DOHH2 (cell line): ENCODE results near the gene PDE1C.

ENCODE experiments used
- H3F3A ChIP-seq: fragments of 200-600 bp; sonication (generic), shearing (Covaris generic); 2 replicates; pipeline ENCODE4 v1.6.0; 2016; ENCODE audit warnings: antibody characterized with exemption, mild to moderate bottlenecking; ENCODE audit not compliant: control insufficient read depth, insufficient read depth
- H3K27ac ChIP-seq: fragments of 200-600 bp; sonication (generic); 2 replicates; pipeline ENCODE4 v1.5.1; 2014; ENCODE audit warnings: low read depth, mild to moderate bottlenecking, low read length, moderate library complexity
- H3K27me3 ChIP-seq: fragments of 200-600 bp; sonication (generic); 2 replicates; pipeline ENCODE4 v1.6.1; 2014; ENCODE audit warnings: mild to moderate bottlenecking, low read length, mixed read lengths; ENCODE audit not compliant: control insufficient read depth
- H3K36me3 ChIP-seq: fragments of 200-600 bp; sonication (generic); 2 replicates; pipeline ENCODE4 v1.6.1; 2014; ENCODE audit warnings: mild to moderate bottlenecking, low read length, moderate library complexity, mixed read lengths; ENCODE audit not compliant: control insufficient read depth
- H3K4me1 ChIP-seq: fragments of 200-600 bp; sonication (generic); 2 replicates; pipeline ENCODE4 v1.6.1; 2014; ENCODE audit warnings: mild to moderate bottlenecking, low read length, mixed read lengths; ENCODE audit not compliant: control insufficient read depth
- H3K4me2 ChIP-seq: fragments of 200-600 bp; sonication (generic); 2 replicates; pipeline ENCODE4 v1.6.0; 2014; ENCODE audit warnings: mild to moderate bottlenecking, low read length, moderate library complexity
- H3K4me3 ChIP-seq: fragments of 200-600 bp; sonication (generic); 2 replicates; pipeline ENCODE4 v1.5.1; 2014; ENCODE audit warnings: mild to moderate bottlenecking, low read length, mixed read lengths
- H3K79me2 ChIP-seq: fragments of 200-600 bp; sonication (generic); 2 replicates; pipeline ENCODE4 v1.6.1; 2014; ENCODE audit warnings: mild to moderate bottlenecking, low read length, mixed read lengths; ENCODE audit not compliant: control insufficient read depth
- H3K9me2 ChIP-seq: fragments of 200-600 bp; sonication (generic); replicated peaks from 2 replicates; pipeline ENCODE4 v1.6.1; 2014; ENCODE audit warnings: mild to moderate bottlenecking, low read length, mixed read lengths; ENCODE audit not compliant: control insufficient read depth
- H3K9me3 ChIP-seq: fragments of 200-600 bp; sonication (generic); 2 replicates; pipeline ENCODE4 v1.6.1; 2014; ENCODE audit warnings: antibody characterized with exemption, low read length, mixed read lengths; ENCODE audit not compliant: control insufficient read depth, insufficient read depth
- H4K20me1 ChIP-seq: fragments of 200-600 bp; sonication (generic); 2 replicates; pipeline ENCODE4 v1.6.0; 2014; ENCODE audit warnings: low read depth, mild to moderate bottlenecking, antibody characterized with exemption, low read length, moderate library complexity; ENCODE audit not compliant: control insufficient read depth, insufficient read depth
- CTCF ChIP-seq: fragments of 200-600 bp; sonication (generic); IDR thresholded peaks from one replicate; pipeline ENCODE4 v1.5.1; 2014; ENCODE audit warnings: antibody characterized with exemption, mild to moderate bottlenecking, low read depth, low read length; ENCODE audit not compliant: poor library complexity, severe bottlenecking
- EZH2phosphoT487 ChIP-seq: fragments of 200-600 bp; sonication (generic); IDR thresholded peaks from 2 replicates; pipeline ENCODE4 v1.6.1; 2017; ENCODE audit warnings: borderline replicate concordance, mild to moderate bottlenecking, antibody characterized with exemption, low read length, moderate library complexity, mixed read lengths

PDE1C gene

GRCh38 chr7:31954500-31954899, 115.7 kb downstream of the PDE1C start:
- H4K20me1 ChIP-seq: no peaks in the 10 kb centered on the region
- no peak for TF ChIP-seq EZH2phosphoT487
- no peak for TF ChIP-seq CTCF
- H3K4me3 ChIP-seq: no peak overlapping the region
- no peak overlapping the region for H3K4me2 ChIP-seq
- no peaks in the 10 kb centered on the region for H3F3A ChIP-seq
- H3K79me2 ChIP-seq: no peaks in the 10 kb centered on the region
- no peaks in the 10 kb centered on the region for H3K4me1 ChIP-seq
- no peak overlapping the region for H3K27ac ChIP-seq
- no peaks in the 10 kb centered on the region for H3K9me2 ChIP-seq
- no peaks in the 10 kb centered on the region for H3K9me3 ChIP-seq
- H3K27me3 ChIP-seq: no peaks in the 10 kb centered on the region
- H3K36me3 ChIP-seq: no peaks in the 10 kb centered on the region

- H3K79me2 ChIP-seq: no peaks in the 10 kb centered on the region
- H3K4me2 ChIP-seq: no peak overlapping the region
- no peaks in the 10 kb centered on the region for H3F3A ChIP-seq
- TF ChIP-seq EZH2phosphoT487 (no peak), CTCF (no peak)
- H4K20me1 ChIP-seq: no peaks in the 10 kb centered on the region
- no peaks in the 10 kb centered on the region for H3K9me2 ChIP-seq
- no peaks in the 10 kb centered on the region for H3K27me3 ChIP-seq
- H3K36me3 ChIP-seq: no peaks in the 10 kb centered on the region
- no peaks in the 10 kb centered on the region for H3K9me3 ChIP-seq
- no peak overlapping the region for H3K27ac ChIP-seq
- H3K4me3 ChIP-seq: no peak overlapping the region
- no peaks in the 10 kb centered on the region for H3K4me1 ChIP-seq
These were observed 116.8 kb downstream of the PDE1C start for GRCh38 chr7:31953432-31953831.

- TF ChIP-seq CTCF: no peak
- TF ChIP-seq EZH2phosphoT487: no peak
- H3K4me2 ChIP-seq: no peak overlapping the region
- H3K4me1 ChIP-seq: no peaks in the 10 kb centered on the region
These were observed 120.0 kb downstream of the PDE1C start for GRCh38 chr7:31950091-31950755.

More at GRCh38 chr7:31950091-31950755, 120.0 kb downstream of the PDE1C start:
- H3K4me3 ChIP-seq: no peak overlapping the region
- H3K27ac ChIP-seq: no peak overlapping the region
- H4K20me1 ChIP-seq: no peaks in the 10 kb centered on the region
- H3K79me2 ChIP-seq: no peaks in the 10 kb centered on the region
- H3K9me2 ChIP-seq: no peaks in the 10 kb centered on the region
- no peaks in the 10 kb centered on the region for H3K27me3 ChIP-seq
- H3K9me3 ChIP-seq: no peaks in the 10 kb centered on the region
- H3K36me3 ChIP-seq: no peaks in the 10 kb centered on the region
- H3F3A ChIP-seq: no peaks in the 10 kb centered on the region
